Activated CD8-positive, alpha-beta T cell treated with anti-CD3 and anti-CD28 coated beads for 36 hours (primary cell): ENCODE results near the gene PKD1. TPM values are rescaled to one million over a fixed set of nuclear protein-coding genes. Genes with fewer than 3 reads are reported as not detected.

Experiments
- ATAC-seq: fragments of 200-7000 bp; cut with Tn5 transposase; one replicate; pipeline ENCODE4 v1.10.0; 2021; ENCODE audit warnings: mild to moderate bottlenecking, moderate library complexity
- CTCF ChIA-PET: fragments of 350-600 bp; sonication (Branson Sonifier 250); formaldehyde crosslinking; loops from one replicate; lab custom pipeline; 2021; ENCODE audit warnings: antibody characterized with exemption; lab: Charles Lee
- POLR2A ChIA-PET: fragments of 350-600 bp; sonication (Branson Sonifier 250); formaldehyde crosslinking; loops from one replicate; lab custom pipeline; 2021; ENCODE audit warnings: antibody characterized with exemption; lab: Charles Lee
- DNase-seq: peaks from one replicate; pipeline ENCODE4 v3.0.0-alpha.2; 2020
- H3K27ac Mint-ChIP-seq: one replicate; pipeline ENCODE4 v1.8.0; 2021; ENCODE audit warnings: mild to moderate bottlenecking, mixed read lengths
- H3K27me3 Mint-ChIP-seq: one replicate; pipeline ENCODE4 v1.8.0; 2021; ENCODE audit warnings: mixed read lengths
- H3K36me3 Mint-ChIP-seq: one replicate; pipeline ENCODE4 v1.8.0; 2021; ENCODE audit warnings: low read depth, mixed read lengths
- H3K4me1 Mint-ChIP-seq: one replicate; pipeline ENCODE4 v1.8.0; 2021; ENCODE audit warnings: low read depth, mixed read lengths
- H3K4me3 Mint-ChIP-seq: one replicate; pipeline ENCODE4 v1.8.0; 2021; ENCODE audit warnings: mild to moderate bottlenecking, moderate library complexity, mixed read lengths
- H3K9me3 Mint-ChIP-seq: one replicate; pipeline ENCODE4 v1.8.0; 2021; ENCODE audit warnings: mixed read lengths
- intact Hi-C: fragments of 100-400 bp; cut with micrococcal nuclease; formaldehyde crosslinking; loops from one replicate; pipeline ENCODE4 v1.10.0; 2022
- total RNA-seq, 2 experiments: library from RNA; stranded (reverse); gene quantifications; one replicate each; pipeline ENCODE4 v1.2.3, GENCODE V29; 2021
- TF ChIP-seq, protein P1 (sequence below): fragments of 200-600 bp; IDR thresholded peaks from one replicate; pipeline ENCODE4 v1.8.0; 2022; ENCODE audit warnings: antibody characterized with exemption, mild to moderate bottlenecking

PKD1 gene
- total RNA-seq, 2 experiments from 2014 or later: 74.7 to 85.1 TPM

DNA sequence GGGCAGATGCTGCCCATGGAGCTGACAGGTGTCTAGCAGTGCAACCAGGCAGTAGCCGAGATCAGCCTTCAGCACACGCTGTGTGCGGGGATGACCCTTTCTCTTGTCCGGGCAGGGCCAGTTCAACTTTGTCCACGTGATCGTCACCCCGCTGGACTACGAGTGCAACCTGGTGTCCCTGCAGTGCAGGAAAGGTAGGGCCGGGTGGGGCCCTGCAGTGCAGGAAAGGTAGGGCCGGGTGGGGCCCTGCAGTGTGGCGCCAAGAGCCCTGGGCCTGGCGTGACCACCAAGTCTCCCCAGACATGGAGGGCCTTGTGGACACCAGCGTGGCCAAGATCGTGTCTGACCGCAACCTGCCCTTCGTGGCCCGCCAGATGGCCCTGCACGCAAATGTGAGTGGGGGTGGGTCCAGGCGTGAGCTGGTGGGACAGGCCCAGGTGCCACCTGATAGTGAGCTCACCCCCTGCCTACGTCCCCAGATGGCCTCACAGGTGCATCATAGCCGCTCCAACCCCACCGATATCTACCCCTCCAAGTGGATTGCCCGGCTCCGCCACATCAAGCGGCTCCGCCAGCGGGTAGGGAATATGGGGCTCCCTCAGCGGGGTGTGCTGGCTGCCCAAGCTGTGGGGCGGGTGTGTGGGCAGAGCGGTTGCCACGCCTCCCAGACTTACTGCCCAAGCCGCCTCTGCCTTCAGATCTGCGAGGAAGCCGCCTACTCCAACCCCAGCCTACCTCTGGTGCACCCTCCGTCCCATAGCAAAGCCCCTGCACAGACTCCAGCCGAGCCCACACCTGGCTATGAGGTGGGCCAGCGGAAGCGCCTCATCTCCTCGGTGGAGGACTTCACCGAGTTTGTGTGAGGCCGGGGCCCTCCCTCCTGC is 47.7 kb downstream of the PKD1 start:
- Mint-ChIP-seq H3K9me3 (no peaks in the 10 kb centered on the region), H3K27me3 (no peaks in the 10 kb centered on the region), H3K4me3 (no peak overlapping the region), H3K36me3 (no peaks in the 10 kb centered on the region), H3K27ac (no peak overlapping the region), H3K4me1 (no peaks in the 10 kb centered on the region)
- ATAC-seq: no peak
- TF ChIP-seq, protein P1, sequence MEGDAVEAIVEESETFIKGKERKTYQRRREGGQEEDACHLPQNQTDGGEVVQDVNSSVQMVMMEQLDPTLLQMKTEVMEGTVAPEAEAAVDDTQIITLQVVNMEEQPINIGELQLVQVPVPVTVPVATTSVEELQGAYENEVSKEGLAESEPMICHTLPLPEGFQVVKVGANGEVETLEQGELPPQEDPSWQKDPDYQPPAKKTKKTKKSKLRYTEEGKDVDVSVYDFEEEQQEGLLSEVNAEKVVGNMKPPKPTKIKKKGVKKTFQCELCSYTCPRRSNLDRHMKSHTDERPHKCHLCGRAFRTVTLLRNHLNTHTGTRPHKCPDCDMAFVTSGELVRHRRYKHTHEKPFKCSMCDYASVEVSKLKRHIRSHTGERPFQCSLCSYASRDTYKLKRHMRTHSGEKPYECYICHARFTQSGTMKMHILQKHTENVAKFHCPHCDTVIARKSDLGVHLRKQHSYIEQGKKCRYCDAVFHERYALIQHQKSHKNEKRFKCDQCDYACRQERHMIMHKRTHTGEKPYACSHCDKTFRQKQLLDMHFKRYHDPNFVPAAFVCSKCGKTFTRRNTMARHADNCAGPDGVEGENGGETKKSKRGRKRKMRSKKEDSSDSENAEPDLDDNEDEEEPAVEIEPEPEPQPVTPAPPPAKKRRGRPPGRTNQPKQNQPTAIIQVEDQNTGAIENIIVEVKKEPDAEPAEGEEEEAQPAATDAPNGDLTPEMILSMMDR: no peak
- intact Hi-C loops: no loop called here
- CTCF ChIA-PET: no interaction called here
- POLR2A ChIA-PET: interaction anchor here (1.0 kb wide), 1 partner anchor 66 kb away, joined by 4 read pairs; no protein-coding TSS in a partner anchor
- no peak for DNase-seq

DNA sequence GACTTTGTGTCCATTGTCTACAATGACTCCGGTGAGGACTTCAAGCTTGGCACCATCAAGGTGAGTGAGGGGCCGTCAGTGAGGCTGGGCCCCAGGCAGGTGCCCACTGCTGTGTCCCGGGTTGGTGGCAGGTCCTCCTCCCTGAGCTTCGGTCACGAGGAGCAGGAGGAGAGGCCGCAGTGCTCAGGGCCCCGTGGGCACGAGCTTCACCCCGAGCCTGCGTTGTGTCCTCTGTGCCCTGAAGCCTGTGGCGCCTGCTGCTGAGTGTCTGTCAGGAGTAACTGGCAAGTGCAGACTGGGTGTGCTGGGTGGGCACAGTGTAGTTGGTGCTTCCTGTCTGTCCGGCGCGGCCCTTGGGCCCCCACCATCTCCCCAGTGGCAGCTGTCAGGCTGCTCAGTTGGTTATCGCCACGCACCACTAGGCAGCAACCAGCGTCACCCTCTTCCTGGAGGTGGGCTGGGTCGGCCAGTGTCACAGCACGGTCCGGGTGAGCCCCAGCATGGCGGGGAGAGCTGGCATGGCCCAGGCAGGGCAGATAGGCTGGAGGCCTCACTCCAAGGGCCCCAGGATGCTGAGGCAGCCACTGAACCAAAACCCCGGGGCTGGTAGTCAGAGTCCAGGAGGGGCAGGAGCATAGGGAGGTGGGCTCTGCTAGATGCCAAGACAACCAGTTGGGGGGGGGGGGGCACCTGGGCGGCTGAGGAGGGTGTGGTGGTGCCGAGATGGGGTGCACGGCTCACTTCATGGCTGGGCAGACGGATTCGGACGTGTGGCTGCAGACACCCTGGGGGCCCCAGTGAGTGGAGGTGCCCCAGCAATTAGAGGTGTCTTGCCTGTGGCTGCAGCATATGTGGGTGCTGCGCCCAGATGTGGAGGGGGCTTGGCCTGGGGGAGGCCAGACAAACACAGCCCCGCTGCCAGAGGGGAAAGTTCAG is 48.6 kb downstream of the PKD1 start:
- no peaks in the 10 kb centered on the region for H3K27me3 Mint-ChIP-seq
- CTCF ChIA-PET: no interaction called here
- DNase-seq (no peak), ATAC-seq (no peak)
- no peaks in the 10 kb centered on the region for H3K9me3 Mint-ChIP-seq
- POLR2A ChIA-PET: interaction anchor here (1.0 to 1.1 kb wide), 3 partner anchors 10 to 67 kb away, joined by 3 to 4 read pairs (median 3); no protein-coding TSS in a partner anchor
- H3K27ac Mint-ChIP-seq: no peak overlapping the region
- no peak overlapping the region for H3K4me3 Mint-ChIP-seq
- no peaks in the 10 kb centered on the region for H3K4me1 Mint-ChIP-seq
- intact Hi-C loops: no loop called here
- no peaks in the 10 kb centered on the region for H3K36me3 Mint-ChIP-seq
- TF ChIP-seq, protein P1: no peak

DNA sequence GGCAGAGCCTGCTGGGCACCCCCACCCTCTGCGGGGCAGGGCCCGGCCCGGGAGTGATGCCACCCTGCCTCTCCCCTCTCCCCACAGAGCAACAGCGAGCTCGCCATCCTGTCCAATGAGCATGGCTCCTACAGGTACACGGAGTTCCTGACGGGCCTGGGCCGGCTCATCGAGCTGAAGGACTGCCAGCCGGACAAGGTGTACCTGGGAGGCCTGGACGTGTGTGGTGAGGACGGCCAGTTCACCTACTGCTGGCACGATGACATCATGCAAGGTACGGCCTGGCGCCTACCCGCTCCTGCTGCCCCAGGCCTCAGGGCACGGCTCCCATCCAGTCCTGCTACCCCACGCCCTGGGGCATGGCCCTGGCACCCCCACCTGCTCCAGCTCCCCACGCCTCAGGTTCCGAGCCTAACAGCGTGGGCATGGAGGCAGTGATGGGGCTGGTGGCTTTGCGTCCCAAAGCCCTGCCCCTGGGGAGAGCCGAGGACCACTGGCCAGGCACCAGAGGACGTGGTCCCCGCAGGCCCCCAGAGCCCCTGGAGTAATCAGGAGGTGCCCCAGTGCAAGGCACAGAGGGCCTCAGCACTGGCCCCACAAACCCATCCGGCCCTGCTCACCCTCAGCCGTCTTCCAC is 49.5 kb downstream of the PKD1 start:
- H3K36me3 Mint-ChIP-seq: no peaks in the 10 kb centered on the region
- TF ChIP-seq, protein P1: no peak
- H3K9me3 Mint-ChIP-seq: no peaks in the 10 kb centered on the region
- ATAC-seq: no peak
- no peak overlapping the region for H3K27ac Mint-ChIP-seq
- no peaks in the 10 kb centered on the region for H3K4me1 Mint-ChIP-seq
- no peak for DNase-seq
- H3K4me3 Mint-ChIP-seq: no peak overlapping the region
- ChIA-PET CTCF (no interaction called here), POLR2A (interaction anchor here (1.0 to 1.1 kb wide), 2 partner anchors 9 to 39 kb away, joined by 3 read pairs; no protein-coding TSS in a partner anchor)
- intact Hi-C loops: no loop called here
- no peaks in the 10 kb centered on the region for H3K27me3 Mint-ChIP-seq

DNA sequence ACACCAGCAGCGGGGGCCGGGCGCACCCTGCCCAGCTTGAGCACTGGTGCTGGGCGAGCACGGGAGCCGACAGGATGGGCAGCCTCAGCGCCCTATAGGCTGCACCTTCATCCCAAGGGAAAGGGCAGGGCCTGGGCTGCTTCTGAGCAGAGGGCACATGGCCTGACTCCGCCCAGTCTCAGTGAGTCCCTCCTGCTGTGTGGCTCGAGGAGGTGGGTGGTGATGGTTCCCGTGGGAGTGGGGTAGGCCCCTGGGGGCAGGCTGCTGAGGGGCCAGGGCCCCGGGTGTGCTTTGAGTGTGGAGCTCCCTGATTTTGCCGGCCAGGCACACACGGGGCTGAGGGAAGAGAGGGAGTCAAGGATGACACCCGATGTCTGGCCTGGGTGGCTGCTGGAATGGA is 50.0 kb downstream of the PKD1 start:
- Mint-ChIP-seq H3K36me3 (no peaks in the 10 kb centered on the region), H3K27me3 (no peaks in the 10 kb centered on the region), H3K9me3 (no peaks in the 10 kb centered on the region), H3K4me3 (no peak overlapping the region), H3K4me1 (no peaks in the 10 kb centered on the region), H3K27ac (no peak overlapping the region)
- ATAC-seq (no peak), DNase-seq (no peak)
- intact Hi-C loops: no loop called here
- TF ChIP-seq, protein P1: no peak
- CTCF ChIA-PET: no interaction called here
- POLR2A ChIA-PET: interaction anchor here (1.1 kb wide), 1 partner anchor 9 kb away, joined by 3 read pairs; no protein-coding TSS in a partner anchor
